Lung (tissue), 12 donors: Measurements from ENCODE around the gene ZNF75A. TPM values are rescaled to one million over a fixed set of nuclear protein-coding genes. Genes with fewer than 3 reads are reported as not detected.

Source experiments
- ATAC-seq: fragments of 200-7000 bp; cut with Tn5 transposase; one replicate; pipeline ENCODE4 v1.9.1; 2020; ENCODE audit warnings: moderate number of reproducible peaks; ENCODE audit not compliant: insufficient read depth, low FRiP score
- DNase-seq, 3 donors: peaks; one replicate each; pipeline ENCODE4 v3.0.0-alpha.2; 2013 to 2017
- H3K27ac ChIP-seq, 2 donors: one replicate each; pipeline ENCODE4 v1.5.1; 2013; ENCODE audit warnings: mild to moderate bottlenecking in 2 of 2, moderate library complexity in 2 of 2, control low read depth in 1 of 2, inconsistent platforms in 1 of 2, low read depth in 1 of 2, low read length in 1 of 2
- H3K27me3 ChIP-seq, 3 donors: one replicate each; pipeline ENCODE4 v1.5.1; 2013; ENCODE audit warnings: low read length in 2 of 3; ENCODE audit not compliant: control insufficient read depth in 3 of 3, insufficient read depth in 3 of 3
- H3K36me3 ChIP-seq, 4 donors: one replicate each; pipeline ENCODE4 v1.5.1; 2013; ENCODE audit warnings: low read length in 4 of 4, mild to moderate bottlenecking in 1 of 4, moderate library complexity in 1 of 4; ENCODE audit not compliant: control insufficient read depth in 4 of 4, insufficient read depth in 4 of 4
- H3K4me1 ChIP-seq, 5 donors: one replicate each; pipeline ENCODE4 v1.5.1; 2013; ENCODE audit warnings: low read length in 5 of 5, mild to moderate bottlenecking in 2 of 5, moderate library complexity in 1 of 5; ENCODE audit not compliant: control insufficient read depth in 5 of 5, insufficient read depth in 5 of 5
- H3K4me3 ChIP-seq: one replicate; pipeline ENCODE4 v1.5.1; 2013; ENCODE audit warnings: mild to moderate bottlenecking, control low read depth, moderate library complexity
- H3K9ac ChIP-seq, 2 donors: one replicate each; pipeline ENCODE4 v1.5.1; 2013; ENCODE audit warnings: low read length in 2 of 2, control low read depth in 1 of 2; ENCODE audit not compliant: insufficient read depth in 1 of 2
- H3K9me3 ChIP-seq, 4 donors: one replicate each; pipeline ENCODE4 v1.5.1; 2013; ENCODE audit warnings: low read length in 3 of 4, mild to moderate bottlenecking in 1 of 4, moderate library complexity in 1 of 4; ENCODE audit not compliant: control insufficient read depth in 4 of 4, insufficient read depth in 3 of 4
- CTCF ChIP-seq: IDR thresholded peaks from 2 replicates; pipeline ENCODE4 v1.5.1; 2012; ENCODE audit warnings: mild to moderate bottlenecking; ENCODE audit errors: control extremely low read depth, extremely low read depth
- WGBS, 2 donors: extraction: QIAGEN DNeasy Blood & Tissue Kit; methylation state at CpG; one replicate each; pipeline ENCODE4 v1.1.7; 2013; 5-methylcytosine and 5-hydroxymethylcytosine counted together
- polyA plus RNA-seq, 2 donors: library from polyadenylated mRNA; stranded (reverse); fragments of 200-250 nt; gene quantifications; one replicate each; pipeline ENCODE4 v1.2.1, GENCODE V29; 2013
- total RNA-seq, 2 donors: library from RNA; depleted of rRNA in 1 of 2; stranded (reverse); fragments of >200 nt in 1 of 2; gene quantifications; one replicate each; pipeline ENCODE4 v1.2.1, GENCODE V29; 2014 to 2021
- donor health status: control.
- donor health status: control.
- donor health status: Bipolar disorder and iron deficiency.
- donor health status: healthy.
- donor health status: DM: yes; HTN: yes; CAD: no.

The ZNF75A gene
- total and polyA plus RNA-seq, 4 donors = 11.3 to 35.1 (median 21.4) TPM

GRCh38 chr16:3348547-3349167 lies 43.4 kb downstream of the ZNF75A start:
- ATAC-seq (no peak), DNase-seq (no peak)
- no peak for TF ChIP-seq CTCF
- peaks cover 0 to 3% (median 0%) of the 10 kb centered on the region in 5 donors for H3K4me1 ChIP-seq
- H3K36me3 ChIP-seq = no peaks in the 10 kb centered on the region
- H3K27ac ChIP-seq = no peak overlapping the region
- 34 to 39% methylated on average over 4 of the region's 4 CpGs for WGBS, 2 donors
- peaks cover 0 to 2% (median 0%) of the 10 kb centered on the region in 4 donors for H3K9me3 ChIP-seq
- H3K4me3 ChIP-seq = no peak overlapping the region
- peaks cover 0 to 3% (median 0%) of the 10 kb centered on the region in 3 donors for H3K27me3 ChIP-seq
- no peak overlapping the region for H3K9ac ChIP-seq

GRCh38 chr16:3349175-3349574 lies 43.9 kb downstream of the ZNF75A start:
- DNase-seq = no peak
- no peak for ATAC-seq
- Histone ChIP-seq H3K36me3 (no peaks in the 10 kb centered on the region), H3K9ac (no peak overlapping the region), H3K27me3 (peaks cover 0 to 3% (median 0%) of the 10 kb centered on the region in 3 donors), H3K27ac (no peak overlapping the region), H3K4me1 (peaks cover 0 to 3% (median 0%) of the 10 kb centered on the region in 5 donors), H3K9me3 (peaks cover 0 to 2% (median 0%) of the 10 kb centered on the region in 4 donors), H3K4me3 (no peak overlapping the region)
- TF ChIP-seq CTCF = no peak
- WGBS, 2 donors = 67 to 70% methylated on average over 13 of the region's 13 CpGs

DNA sequence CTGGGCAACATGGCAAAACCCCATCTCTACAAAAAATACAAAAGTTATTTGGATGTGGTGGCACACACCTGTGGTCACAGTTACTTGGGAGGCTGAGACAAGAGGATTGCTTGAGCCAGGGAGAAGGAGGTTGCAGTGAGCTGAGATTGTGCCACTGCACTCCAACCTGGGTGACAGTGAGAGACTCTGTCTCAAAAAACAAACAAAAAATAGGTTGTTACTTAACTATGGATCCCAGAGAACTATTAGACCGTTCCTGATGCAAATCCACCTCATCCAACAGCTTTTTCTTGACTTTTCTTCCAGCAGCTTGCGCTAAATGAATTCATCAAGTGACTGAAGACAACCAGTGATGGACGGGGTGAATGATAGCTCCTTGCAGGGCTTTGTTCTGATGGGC lies 50.3 kb downstream of the ZNF75A start, which contains the start of gene OR2C1:
Gene OR2C1, plus strand, starts transcription at position 301 of the 400 bp plus-strand sequence. Its CDS starts 52 bp downstream, at position 353.
- no peak within 1 kb of the TSS for H3K27ac ChIP-seq
- WGBS, 2 donors = 70 to 74% methylated on average over 3 of the region's 3 CpGs
- ATAC-seq (no peak), DNase-seq (no peak)
- H3K4me3 ChIP-seq = no peak within 1 kb of the TSS
- no peaks in the 10 kb centered on the region for H3K36me3 ChIP-seq
- no peak within 1 kb of the TSS for H3K9ac ChIP-seq
- H3K9me3 ChIP-seq = peaks cover 0 to 12% (median 0%) of the 10 kb centered on the region in 4 donors
- no peaks in the 10 kb centered on the region for H3K27me3 ChIP-seq
- no peak for TF ChIP-seq CTCF
- no peaks in the 10 kb centered on the region for H3K4me1 ChIP-seq
